ENCODE results near the gene WDR27.

Gene WDR27

GRCh38 chr6:169624785-169625184 is 77.0 kb downstream of the WDR27 start:
- DNase-seq (ENCODE audit: low read depth), result no peak
- no peak overlapping the region for H3K4me3 ChIP-seq (ENCODE audit: low read depth, low read length)
- no peak for TF ChIP-seq CTCF (conservative IDR thresholded peaks at IDR 0.05; ENCODE audit: low read depth, low read length)

GRCh38 chr6:169623975-169624374 is 77.9 kb downstream of the WDR27 start:
- TF ChIP-seq CTCF (conservative IDR thresholded peaks at IDR 0.05; ENCODE audit: low read depth, low read length), result no peak
- no peak for DNase-seq (ENCODE audit: low read depth)
- no peak overlapping the region for H3K4me3 ChIP-seq (ENCODE audit: low read depth, low read length)

GRCh38 chr6:169623343-169623742 is 78.5 kb downstream of the WDR27 start:
- DNase-seq (ENCODE audit: low read depth), result no peak
- no peak overlapping the region for H3K4me3 ChIP-seq (ENCODE audit: low read depth, low read length)
- TF ChIP-seq CTCF (conservative IDR thresholded peaks at IDR 0.05; ENCODE audit: low read depth, low read length), result no peak

GRCh38 chr6:169622618-169623017 is 79.2 kb downstream of the WDR27 start:
- DNase-seq (ENCODE audit: low read depth), result peak; percentile 76
- no peak overlapping the region for H3K4me3 ChIP-seq (ENCODE audit: low read depth, low read length)
- TF ChIP-seq CTCF (conservative IDR thresholded peaks at IDR 0.05; ENCODE audit: low read depth, low read length), result no peak

GRCh38 chr6:169621311-169621710 is 80.5 kb downstream of the WDR27 start:
- no peak for TF ChIP-seq CTCF (conservative IDR thresholded peaks at IDR 0.05; ENCODE audit: low read depth, low read length)
- DNase-seq (ENCODE audit: low read depth), result no peak
- no peak overlapping the region for H3K4me3 ChIP-seq (ENCODE audit: low read depth, low read length)

GRCh38 chr6:169620171-169621130 is 81.4 kb downstream of the WDR27 start:
- no peak overlapping the region for H3K4me3 ChIP-seq (ENCODE audit: low read depth, low read length)
- DNase-seq (ENCODE audit: low read depth), result peak; percentile 56
- TF ChIP-seq CTCF (conservative IDR thresholded peaks at IDR 0.05; ENCODE audit: low read depth, low read length), result no peak

GRCh38 chr6:169619650-169620049 is 82.2 kb downstream of the WDR27 start:
- no peak for TF ChIP-seq CTCF (conservative IDR thresholded peaks at IDR 0.05; ENCODE audit: low read depth, low read length)
- H3K4me3 ChIP-seq (ENCODE audit: low read depth, low read length), result no peak overlapping the region
- no peak for DNase-seq (ENCODE audit: low read depth)
